Cerebellar nuclear complex (tissue), 1 donor: ENCODE measurements around the gene PPIP5K1.

Experiments
- DNase-seq, 2 experiments: peaks; one replicate each; lab custom pipeline; 2025; lab: John Stamatoyannopoulos, UW

The PPIP5K1 gene

DNA sequence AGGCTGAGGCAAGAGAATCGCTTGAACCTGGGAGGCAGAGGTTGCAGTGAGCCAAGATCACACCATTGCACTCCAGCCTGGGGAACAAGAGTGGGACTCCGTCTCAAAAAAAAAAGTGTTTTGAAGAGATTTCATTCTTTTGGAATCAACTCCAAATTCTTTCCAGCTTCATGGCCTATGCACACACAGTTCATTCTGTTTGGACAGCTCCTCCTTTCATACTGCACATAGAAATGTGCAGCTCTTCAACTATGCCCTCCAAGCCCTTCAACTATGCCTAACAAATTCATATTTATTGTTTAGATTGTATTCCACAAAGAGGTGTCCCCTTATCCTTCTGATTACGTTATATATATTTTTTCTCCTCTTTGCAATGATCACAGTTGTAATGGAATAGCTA, 101.2 kb downstream of the PPIP5K1 start:
- DNase-seq: no peak

DNA sequence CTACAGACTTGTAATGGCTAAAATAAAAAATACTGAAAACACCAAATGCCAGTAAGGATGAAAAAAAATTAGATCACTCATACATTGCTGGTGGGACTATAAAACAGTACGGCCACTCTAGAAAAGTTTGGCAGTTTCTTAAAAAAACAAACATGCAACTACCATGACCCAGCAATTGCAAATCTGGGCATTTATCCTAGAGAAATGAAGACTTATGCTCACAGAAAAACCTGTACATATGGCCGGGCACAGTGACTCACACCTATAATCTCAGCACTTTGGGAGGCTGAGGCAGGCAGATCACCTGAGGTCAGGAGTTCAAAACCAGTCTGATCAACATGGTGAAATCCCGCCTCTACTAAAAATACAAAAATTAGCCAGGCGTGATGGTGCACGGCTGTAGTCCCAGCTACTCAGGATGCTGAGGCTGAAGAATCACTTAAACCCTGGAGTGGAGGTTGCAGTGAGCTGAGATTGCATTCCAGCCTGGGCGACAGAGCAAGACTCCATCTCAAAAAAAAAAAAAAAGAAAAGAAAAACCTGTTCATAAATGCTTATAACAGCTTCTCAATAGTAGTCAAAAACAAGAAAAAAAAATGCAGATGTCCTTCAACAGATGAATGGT, 102.6 kb downstream of the PPIP5K1 start:
- DNase-seq: no peak

DNA sequence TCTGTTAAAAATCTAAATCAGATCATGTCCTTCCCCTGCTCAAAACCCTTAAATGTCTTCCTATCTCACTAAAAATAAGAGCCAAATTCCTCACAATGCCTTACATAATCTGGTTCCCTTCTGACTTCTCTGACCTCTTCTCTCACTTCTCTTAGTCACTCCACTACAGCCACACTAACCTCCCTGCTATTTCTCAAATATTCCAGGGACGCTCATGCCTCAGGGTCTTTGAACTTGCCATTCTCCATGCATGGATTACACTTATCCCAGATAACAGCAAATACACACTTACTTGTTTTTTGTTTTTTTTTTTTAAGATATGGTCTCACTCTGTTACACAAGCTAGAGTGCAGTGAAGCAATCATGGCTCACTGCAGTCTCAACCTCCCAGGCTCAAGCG, 105.6 kb downstream of the PPIP5K1 start:
- DNase-seq: no peak
